Stimulated activated CD4-positive, alpha-beta T cell treated with anti-CD3 and anti-CD28 coated beads, Interleukin-15, amount 100 ng/mL, for 1 hour (primary cell): Measurements from ENCODE around the gene MEI1.

Experiments used
- DNase-seq, 2 donors: peaks; one replicate each; pipeline ENCODE4 v3.0.0-alpha.2; 2020; ENCODE audit warnings: low read depth in 1 of 2, low spot score in 1 of 2

The MEI1 gene

DNA sequence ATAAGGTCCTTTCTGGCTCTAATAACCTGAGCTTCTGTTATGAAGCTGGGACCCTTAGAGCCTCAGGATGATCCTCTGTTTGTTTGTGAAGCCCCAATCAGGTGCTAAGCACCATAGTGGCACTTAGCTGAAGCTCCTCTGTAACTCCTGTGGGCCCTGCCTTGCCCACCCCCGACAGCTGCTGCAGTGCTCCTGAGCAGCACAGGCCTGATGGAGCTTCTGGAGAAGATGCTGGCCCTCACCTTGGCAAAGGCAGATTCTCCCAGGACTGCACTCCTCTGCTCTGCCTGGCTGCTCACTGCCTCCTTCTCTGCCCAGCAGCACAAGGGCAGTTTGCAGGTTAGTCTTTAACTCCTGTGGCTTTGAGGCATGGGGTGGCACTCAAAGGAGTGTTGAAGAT lies 82.2 kb downstream of the MEI1 start:
- no peak for DNase-seq

DNA sequence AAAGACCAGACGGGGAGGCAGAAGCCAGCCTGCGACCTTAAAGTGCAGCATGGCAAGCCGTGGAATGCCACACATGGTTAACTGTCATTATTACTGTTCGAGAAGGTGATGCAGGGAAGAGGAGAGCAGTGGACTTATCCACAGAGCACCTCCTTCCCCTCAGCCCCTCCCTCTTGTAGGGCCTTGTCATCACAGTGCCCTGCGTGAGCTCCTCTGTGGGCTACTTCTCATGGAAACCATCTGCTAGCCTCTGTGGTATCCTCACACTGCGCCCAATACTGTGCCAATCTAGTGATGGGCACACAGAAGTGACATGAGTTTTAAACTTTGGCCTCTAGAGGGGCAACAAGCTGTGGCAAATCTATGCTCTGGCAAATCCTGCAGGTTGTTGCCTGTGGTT lies 83.0 kb downstream of the MEI1 start:
- DNase-seq: no peak

DNA sequence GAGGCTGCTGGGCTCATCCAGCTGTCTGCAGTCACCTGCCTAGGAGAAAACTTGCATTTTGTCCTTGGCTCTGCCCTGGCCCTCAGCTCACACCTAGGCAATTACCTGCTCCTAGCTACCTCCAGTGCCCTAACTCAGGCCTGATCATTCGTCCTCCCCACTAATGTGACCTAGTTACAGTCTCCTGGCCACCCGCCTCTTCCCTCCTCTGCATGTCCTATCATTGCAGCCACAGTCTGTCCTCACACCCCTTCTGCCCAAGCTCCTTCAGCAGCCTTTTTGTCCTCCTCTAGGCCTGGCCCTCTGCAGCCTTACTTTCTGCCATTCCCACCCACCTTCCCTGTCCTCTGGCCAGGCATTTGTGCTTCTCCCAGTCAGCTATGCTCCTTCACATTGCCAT lies 83.4 kb downstream of the MEI1 start:
- DNase-seq: no peak

DNA sequence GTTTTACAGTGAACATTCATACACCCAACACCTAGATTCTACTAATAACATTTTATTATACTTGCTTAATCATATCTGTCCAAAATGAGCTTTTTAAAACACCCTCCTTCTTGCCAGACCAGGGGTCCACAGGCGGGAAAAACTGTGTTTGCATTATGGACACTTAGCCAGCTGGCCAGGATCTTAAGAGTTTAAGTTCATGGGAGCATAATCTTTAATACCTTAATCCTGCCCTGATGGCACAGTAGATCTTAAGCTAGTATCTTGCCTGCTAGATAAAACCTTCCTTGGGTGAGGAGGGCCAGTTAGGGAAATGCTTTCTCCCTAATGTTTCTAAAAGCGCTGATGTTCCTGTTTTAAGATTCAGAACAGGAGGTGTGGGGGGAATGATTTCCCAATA lies 88.0 kb downstream of the MEI1 start:
- no peak for DNase-seq

DNA sequence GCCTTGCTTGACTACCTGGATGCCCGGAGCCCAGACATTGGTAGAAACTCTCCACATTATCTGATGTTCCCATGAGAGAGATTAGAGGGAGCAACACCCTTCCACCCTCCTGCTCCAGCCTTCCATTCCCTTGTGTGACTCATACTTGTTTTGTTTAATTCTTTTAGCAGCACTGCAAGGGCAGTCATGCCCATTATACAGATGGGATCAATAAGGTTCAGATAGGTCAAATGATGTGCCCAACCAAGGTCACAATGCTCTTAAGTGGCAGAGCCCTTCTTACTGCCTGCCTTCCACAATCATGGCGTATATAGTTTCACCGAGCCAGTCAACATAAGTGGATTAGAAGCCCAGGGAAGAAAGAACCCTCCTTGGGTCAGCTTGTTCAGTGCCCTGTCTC lies 94.6 kb downstream of the MEI1 start:
- DNase-seq: no peak

DNA sequence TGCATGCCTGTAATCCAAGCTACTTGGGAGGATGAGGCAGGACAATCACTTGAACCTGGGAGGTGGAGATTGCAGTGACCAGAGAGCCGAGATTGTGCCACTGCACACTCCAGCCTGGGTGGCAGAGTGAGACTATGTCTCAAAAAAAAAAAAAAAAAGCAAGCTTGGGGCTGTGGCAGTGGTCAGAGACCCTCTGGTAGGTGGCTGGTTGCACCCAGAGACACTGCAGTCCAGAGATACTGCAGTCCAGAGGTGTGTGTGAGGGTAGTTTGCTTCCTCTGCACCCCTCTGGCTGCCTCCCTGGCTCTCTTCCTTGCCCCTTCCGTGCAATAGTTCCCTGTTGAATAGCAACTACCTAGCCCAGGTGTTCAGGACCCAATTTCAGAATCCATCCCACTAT lies 99.4 kb downstream of the MEI1 start:
- no peak for DNase-seq

DNA sequence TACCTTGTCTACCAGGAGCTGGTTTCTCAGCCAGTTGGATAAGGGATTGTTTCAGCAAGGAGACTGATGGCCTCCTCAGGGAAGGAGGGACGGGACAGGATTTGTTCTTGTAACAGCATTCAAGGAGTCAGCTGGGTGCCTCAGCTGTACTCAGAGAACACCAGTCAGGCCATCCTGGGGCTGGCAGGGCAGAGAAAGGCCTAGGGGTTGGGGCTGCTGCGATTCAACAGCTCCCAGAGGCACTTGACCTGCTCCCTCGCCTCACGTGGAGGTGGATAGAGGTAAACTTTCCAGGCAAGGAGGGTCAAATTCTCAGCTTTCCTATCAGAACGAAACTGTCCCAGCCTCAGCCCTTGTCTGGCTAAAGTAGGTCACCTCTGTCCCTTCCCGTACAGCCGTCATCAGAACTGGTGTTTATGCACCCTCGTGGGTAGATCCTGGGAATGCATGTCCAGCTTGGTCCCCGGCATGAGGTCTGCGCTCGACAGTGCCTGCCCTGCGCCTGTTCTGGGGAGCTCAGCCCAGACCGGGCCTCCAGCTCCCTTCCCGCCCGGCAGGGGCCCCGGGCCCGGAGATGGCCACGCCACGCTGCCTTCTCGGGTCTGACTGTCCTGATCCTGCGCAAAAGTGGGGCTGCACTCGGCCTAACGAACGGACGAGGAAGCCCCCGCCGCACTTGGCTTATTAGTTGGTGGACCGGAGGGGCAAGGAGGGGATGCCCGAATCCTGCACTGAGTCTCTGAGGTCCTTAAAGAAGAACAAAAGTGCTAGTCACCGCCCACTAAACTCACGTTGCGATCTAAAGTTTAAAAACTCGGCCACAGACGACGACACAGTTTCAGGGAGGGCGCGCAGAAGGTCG lies 100.4 kb downstream of the MEI1 start:
- no peak for DNase-seq

DNA sequence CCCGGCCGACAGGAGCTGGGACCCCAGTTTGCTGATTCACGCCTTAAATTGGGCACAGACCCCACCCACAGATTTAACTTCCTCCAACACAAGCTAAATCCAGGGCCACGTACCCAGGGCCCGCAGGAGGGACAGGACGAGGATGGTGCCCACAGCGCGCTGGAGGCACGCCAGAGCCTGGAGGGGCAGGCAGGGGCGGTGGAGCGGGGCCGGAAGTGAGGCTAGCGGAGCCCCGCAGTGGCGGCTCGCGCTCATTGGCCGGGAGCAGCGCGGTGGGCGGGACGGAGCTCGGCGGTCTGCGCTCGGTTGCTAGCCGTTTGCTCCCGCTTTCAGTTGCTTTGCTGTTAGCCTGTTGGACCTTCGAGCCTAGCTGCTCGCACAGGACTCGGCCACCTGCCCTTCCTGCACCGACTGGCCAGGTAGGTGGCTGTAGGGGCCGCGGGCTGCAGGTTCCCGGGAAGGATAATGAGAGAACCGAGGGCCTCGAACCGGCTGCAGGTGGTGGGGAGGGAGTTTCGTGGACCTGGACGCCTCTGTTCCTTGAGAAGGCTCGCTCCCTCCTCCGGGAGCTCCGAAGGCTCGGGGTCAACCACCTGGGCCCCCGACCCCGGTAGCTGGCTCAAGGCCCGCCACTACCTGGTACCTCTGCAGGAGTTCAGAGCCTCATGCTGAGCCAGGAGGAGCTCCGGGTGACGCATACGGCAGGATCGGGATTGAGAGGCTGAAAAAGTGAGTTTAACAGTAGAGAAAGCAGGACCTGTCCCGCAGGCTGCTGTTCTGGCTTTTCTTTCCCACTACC lies 101.2 kb downstream of the MEI1 start, which contains the start of gene CCDC134:
Gene CCDC134 (plus strand): TSS at position 332 of the 799 bp plus-strand sequence. CDS start 8,212 bp downstream, outside the sequence.
- DNase-seq: peak; percentile 84 to 86

DNA sequence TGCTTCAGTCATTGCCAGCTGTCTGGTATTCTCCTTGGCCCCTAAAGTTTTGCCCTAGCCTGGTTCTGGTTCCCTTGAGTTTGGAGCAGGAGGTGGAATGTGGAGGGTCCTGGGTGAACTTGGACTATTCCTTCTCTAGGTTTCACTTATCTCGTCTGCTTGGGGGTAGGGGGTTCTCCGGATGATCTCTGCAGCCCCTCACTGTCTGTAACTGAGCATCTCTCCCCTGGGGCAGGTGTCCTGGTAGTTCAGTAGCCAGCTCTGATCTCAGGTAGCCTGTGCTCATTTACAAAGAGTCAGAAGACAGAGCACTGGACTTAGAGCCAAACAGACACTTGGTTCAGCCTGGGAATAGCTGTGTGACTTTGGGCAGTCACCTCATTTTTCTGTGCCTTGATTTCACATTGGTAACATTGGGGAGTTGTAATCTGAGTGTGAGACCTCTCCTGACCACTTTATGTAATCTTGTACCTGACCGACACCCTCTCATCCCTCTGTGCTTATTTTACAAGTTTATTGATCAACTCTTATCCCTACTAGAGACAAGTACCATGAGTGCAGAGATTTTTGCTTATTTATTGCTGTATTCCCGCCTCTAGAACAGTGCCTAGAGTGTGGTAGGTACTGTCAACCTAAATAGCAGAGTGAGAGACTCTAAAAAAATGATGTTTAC lies 102.0 kb downstream of the MEI1 start:
- DNase-seq: no peak

DNA sequence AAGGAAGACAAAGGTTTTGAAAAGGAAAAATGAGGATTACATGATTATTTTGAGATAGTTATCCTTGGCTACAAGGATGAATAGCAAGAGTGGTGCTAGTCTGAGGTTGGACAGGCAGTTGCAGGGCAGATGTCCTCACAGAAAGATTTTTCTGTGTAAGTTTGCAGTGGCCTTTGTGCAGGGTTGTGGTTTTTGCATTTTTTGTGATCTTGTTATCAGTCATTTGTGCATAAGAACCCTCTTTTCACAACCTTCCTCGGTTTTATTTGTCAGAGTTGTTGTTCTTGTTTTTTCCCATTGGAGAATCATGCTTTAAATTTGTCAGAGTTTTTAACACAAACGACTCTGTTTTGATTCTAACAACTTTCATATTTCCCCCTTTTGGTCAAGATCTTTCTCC lies 102.6 kb downstream of the MEI1 start:
- DNase-seq: no peak

DNA sequence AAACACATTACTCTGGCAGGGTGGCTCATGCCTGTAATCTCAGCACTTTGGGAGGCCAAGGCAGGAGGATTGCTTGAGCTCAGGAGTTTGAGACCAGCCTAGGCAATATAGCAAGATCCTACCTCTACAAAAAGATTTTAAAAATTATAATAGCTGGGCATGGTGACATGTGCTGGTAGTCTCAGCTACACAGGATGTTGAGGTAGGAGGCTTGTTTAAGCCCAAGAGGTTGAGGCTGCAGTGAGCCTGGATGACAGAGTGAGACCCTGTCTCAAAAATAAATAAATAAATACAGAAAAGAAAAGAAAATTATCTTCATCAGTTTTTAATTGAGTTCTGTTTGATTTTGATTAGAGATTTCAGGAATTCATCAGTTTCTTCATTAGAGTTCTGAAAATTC lies 106.3 kb downstream of the MEI1 start:
- no peak for DNase-seq

DNA sequence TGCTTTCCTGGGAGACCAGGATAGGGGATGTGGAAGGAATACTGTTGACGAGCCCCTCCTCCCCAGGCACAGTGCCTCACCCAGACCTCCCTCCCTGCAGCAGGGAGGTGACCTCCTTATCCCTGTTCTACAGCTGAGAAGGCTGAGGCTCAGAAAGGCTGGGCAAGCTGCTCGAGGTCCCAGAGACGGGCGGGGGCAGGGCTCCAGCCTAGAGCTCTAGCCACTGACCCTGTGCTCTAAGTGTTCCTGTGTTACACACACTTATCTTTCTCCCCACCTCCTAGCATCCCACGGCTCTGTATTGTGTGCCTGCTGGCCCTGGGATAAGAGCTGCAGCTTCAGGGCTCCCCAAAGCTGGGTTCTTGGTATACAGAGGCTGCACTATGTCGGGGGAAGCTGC lies 109.1 kb downstream of the MEI1 start:
- no peak for DNase-seq

DNA sequence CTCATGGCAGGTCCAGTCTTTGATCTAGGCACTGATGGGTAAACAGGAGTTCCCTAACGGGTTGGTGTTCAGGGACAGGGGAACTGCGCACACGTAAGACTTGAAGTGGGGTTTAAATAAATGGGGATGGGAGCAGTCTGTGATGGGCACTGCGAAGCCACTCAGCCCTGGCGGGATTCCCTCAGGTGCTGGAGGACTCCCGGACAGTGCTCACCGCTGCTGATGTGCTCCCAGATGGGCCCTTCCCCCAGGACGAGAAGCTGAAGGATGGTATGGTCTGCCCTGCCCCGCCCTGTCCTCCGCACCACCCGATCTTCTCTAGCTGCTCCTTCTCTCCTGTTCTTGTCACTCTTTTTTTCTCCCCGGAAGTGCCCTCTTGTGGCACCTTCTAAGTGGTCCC lies 110.7 kb downstream of the MEI1 start:
- DNase-seq: no peak

DNA sequence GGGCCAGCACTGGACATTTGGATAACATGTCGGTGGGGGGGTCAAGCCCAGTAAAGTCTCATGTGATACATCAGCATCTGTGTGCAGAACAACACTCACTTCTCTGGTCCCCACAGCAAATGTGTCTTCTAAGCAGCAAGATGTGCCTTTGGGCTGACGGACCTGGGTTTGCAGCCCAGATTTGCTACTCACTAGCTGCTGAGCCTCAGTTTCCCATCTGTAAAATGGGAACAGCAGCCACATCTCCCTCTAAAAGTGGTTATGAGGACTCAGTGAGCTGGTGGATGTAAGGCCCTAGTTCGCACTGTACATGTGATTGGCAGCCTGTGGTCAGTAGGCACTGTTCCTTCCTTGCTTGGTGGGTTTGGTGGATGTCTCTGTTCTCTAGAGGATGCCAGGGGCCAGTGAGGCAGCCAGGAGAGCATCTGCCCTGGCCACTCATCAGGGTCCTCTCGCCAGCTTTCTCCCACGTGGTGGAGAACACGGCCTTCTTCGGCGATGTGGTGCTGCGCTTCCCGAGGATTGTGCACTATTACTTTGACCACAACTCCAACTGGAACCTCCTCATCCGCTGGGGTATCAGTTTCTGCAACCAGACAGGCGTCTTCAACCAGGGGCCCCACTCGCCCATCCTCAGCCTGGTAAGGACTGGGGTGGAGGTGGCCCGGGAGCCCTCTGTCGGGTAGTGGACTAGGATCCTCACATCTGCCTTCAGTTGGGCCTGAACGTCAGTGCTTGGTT lies 113.7 kb downstream of the MEI1 start:
- no peak for DNase-seq

DNA sequence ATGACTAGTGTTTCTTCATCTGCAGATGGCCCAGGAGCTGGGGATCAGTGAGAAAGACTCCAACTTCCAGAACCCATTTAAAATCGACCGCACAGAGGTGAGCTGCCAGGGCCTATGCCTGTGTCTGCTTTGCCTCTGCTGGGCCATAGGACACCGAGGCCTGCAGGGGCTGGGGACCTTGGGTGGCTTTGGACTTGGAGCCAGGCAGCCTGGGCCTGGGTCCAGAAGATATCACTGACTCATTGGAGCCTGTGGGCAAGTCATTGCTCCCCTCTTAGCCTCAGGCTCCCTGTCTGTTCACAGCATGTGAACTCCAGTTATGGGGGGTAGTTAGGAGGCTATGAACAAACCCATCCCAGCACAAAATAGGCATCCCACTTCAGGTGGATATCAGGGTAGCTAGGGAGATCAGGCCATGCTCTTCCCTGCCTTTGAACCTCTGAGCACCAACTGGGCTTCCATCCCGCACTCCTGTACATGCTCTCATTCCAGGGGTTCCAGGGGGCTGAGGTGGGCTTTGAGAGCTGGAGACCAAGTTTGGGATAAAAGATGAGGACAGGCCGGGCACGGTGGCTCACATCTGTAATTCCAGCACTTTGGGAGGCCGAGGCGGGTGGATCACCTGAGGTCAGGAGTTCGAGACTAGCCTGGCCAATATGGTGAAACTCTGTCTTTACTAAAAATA lies 114.6 kb downstream of the MEI1 start:
- DNase-seq: no peak

DNA sequence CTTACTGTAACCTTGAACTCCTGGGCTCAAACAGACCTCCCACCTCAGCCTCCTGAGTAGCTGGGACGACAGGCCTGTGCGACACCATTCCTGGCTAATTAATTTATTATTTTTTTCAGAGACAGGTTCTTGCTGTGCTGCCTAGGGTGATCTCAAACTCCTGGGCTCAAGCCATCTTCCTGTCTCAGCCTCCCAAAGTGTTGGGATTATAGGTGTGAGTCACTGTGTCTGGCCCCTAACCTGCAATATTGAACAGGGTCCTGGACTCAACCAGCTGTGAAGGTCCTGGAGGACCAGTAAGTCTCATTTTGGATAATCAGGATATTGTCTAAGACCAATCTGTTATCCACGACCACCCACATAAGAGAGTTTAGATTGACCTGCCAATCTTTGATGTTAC lies 116.4 kb downstream of the MEI1 start:
- DNase-seq: no peak

DNA sequence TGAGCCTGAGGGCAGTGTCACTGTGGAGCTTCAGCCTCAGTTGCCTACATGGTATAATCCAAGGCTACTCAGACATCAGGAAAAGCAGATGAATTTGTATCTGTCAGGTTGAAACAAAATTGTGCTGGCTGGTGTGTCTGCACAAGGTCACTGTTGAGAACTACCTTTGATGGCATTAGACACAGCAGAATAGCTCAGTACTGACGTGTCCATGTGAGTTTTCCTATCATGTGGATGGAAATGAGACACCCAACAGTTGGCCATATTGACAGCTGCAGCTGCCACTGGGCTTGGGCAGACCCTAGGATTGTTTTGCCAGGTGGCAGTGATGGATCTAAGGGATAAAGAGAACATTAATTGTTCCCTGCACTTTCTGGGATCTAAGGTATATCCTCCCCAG lies 116.9 kb downstream of the MEI1 start:
- DNase-seq: no peak

DNA sequence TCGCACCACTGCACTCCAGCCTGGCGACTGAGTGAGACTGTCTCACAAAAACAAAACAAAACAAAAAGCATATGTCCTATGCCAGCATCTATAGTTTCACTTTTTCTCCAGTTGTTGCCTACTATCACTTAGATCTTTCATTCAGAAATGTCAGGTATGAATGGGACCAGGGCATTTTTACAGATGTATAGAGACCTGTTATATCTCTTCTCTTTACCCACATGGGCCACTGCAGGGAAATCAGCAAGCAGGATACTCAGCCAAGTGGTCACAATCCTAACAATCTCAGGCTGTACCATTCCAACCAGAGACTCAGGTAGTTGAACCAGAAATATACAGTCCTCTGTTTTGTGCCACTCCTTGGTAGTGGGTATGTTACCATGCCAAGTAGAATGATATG lies 117.6 kb downstream of the MEI1 start:
- DNase-seq: no peak

DNA sequence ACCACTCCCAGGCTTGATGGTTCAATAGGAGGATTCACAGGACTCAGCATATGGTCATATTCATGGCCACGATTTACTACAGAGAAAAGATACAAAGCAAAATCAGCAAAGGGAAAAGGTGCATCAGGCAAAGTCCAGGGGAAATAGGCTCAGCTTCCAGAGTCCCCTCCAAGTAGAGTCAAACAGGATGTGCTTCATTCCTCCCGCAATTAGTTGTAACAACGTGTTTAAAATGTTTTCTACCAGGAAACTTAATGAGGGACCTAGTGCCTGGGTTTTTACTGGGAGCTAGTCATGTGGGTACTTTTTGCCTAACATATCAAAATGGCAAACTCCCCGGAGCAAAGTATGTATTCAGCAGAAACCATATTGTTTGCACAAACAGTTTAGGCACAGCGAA lies 118.7 kb downstream of the MEI1 start:
- DNase-seq: no peak

DNA sequence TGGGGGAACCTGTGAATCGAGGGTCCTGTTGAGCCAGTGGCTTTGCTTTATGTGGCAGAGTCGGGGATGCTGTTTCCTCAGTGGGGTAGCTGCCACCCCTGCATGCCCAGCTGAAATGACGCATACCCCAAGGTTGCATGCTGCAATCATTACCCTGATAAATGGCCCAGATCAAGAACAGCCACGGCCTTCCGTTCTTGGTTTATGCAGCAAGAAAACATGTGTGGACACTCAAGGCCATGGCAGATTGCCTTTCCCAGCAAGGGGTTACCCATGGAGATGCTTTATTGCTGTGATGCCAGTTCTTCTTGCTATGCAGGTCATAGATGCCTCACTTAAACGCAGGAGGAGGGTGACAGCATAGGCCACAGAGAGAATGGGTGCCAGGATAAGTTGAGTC lies 119.3 kb downstream of the MEI1 start:
- no peak for DNase-seq

DNA sequence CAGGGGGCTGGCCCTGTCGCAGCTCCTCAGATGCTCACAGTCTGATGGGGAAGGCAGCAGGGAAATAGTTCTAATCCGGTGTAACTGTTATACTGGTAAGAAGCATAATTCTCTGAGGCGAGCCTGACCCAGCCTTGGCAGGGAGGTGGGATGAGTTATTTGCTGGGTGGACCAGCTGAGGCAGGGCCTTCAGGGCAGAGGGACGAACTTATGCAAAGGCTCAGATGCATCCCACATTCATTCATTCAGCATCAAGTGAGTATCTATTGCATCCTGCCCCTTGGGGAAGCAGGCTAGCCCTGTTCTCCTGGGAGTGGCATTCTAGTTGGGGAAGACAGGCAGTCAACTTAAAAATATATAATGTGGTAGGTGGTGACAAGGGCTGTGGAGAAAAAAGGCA lies 120.0 kb downstream of the MEI1 start:
- no peak for DNase-seq
